Urinary bladder (tissue), 4 donors: ENCODE results near the gene MPL. TPM values are rescaled to one million over a fixed set of nuclear protein-coding genes. Genes with fewer than 3 reads are reported as not detected.
A peak's percentile ranks its signal among the peaks of the same experiment; 100 is the strongest.
"Not testable (repeated sequence)": the region's sequence is repeated elsewhere in the genome, so short reads cannot be mapped to it uniquely, and the experiment has no call there.

ENCODE experiments used
- DNase-seq: peaks from one replicate; pipeline ENCODE4 v3.0.0-alpha.2; 2015; ENCODE audit errors: extremely low spot score
- H3K27ac ChIP-seq: one replicate; pipeline ENCODE4 v1.5.1; 2013; ENCODE audit warnings: low read depth, mild to moderate bottlenecking, moderate library complexity
- H3K36me3 ChIP-seq: one replicate; pipeline ENCODE4 v1.6.1; 2013; ENCODE audit warnings: mild to moderate bottlenecking, moderate library complexity; ENCODE audit not compliant: insufficient read depth
- H3K4me1 ChIP-seq: one replicate; pipeline ENCODE4 v1.6.1; 2013; ENCODE audit warnings: mild to moderate bottlenecking, moderate library complexity; ENCODE audit not compliant: insufficient read depth
- H3K4me3 ChIP-seq: one replicate; pipeline ENCODE4 v1.5.1; 2013; ENCODE audit warnings: low read depth, low read length
- WGBS: extraction: QIAGEN DNeasy Blood & Tissue Kit; methylation state at CpG from one replicate; pipeline ENCODE4 v1.1.7; 2013; 5-methylcytosine and 5-hydroxymethylcytosine counted together
- polyA plus RNA-seq: library from polyadenylated mRNA; stranded (reverse); fragments of 200-250 nt; gene quantifications from one replicate; pipeline ENCODE4 v1.2.3, GENCODE V29; 2013
- total RNA-seq: library from RNA; depleted of rRNA; stranded (reverse); fragments of >200 nt; gene quantifications from one replicate; pipeline ENCODE4 v1.2.3, GENCODE V29; 2014
- donor health status: healthy with polysubstance abuse.
- donor health status: healthy.

The MPL gene
- total and polyA plus RNA-seq, 2 donors, result 0.33 TPM; not detected in 1

GRCh38 chr1:43360616-43361015 lies 23.0 kb downstream of the MPL start:
- no peaks in the 10 kb centered on the region for H3K4me1 ChIP-seq
- WGBS, result 71% methylated on average over 4 of the region's 4 CpGs
- no peak for DNase-seq
- no peak overlapping the region for H3K4me3 ChIP-seq
- H3K36me3 ChIP-seq, result peaks cover 2% of the 10 kb centered on the region
- H3K27ac ChIP-seq, result no peak overlapping the region

- DNase-seq, result no peak
Measured at GRCh38 chr1:43363283-43363934, 25.8 kb downstream of the MPL start.

GRCh38 chr1:43363935-43364525 lies 26.4 kb downstream of the MPL start:
- no peaks in the 10 kb centered on the region for H3K4me1 ChIP-seq
- peaks cover 2% of the 10 kb centered on the region for H3K36me3 ChIP-seq
- WGBS, result 78% methylated on average over 5 of the region's 5 CpGs
- DNase-seq, result no peak
- H3K4me3 ChIP-seq, result no peak overlapping the region
- H3K27ac ChIP-seq, result no peak overlapping the region

More at GRCh38 chr1:43363283-43363934, 25.8 kb downstream of the MPL start:
- Histone ChIP-seq H3K4me3 (no peak overlapping the region), H3K4me1 (no peaks in the 10 kb centered on the region), H3K36me3 (peaks cover 2% of the 10 kb centered on the region), H3K27ac (no peak overlapping the region)
- 77% methylated on average over 9 of the region's 9 CpGs for WGBS

DNA sequence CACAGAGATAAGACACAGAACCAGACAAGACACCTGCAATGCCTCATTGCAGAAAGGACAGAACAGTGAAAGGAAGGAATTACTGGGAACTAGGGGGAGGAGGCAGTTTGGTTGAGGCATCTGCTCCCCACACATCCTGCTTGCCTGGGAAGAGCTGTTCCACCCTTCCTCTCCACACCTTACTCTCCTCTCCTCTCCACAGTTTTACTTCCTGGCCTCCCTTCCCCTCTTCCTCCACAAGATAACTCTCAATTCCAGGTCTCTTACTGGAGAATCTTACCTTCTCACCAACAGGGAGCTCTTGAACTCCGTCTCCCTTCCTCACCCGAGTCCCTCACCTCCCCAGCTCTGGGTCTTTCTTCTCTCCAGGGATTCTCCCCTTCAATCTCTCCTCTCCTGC lies 28.1 kb downstream of the MPL start:
- no peak for DNase-seq
- H3K4me1 ChIP-seq, result no peaks in the 10 kb centered on the region
- 82% methylated on average over 2 of the region's 2 CpGs for WGBS
- no peak overlapping the region for H3K27ac ChIP-seq
- peaks cover 2% of the 10 kb centered on the region for H3K36me3 ChIP-seq
- H3K4me3 ChIP-seq, result no peak overlapping the region

GRCh38 chr1:43366179-43366578 lies 28.6 kb downstream of the MPL start:
- 48% methylated on average over 11 of the region's 11 CpGs for WGBS
- peak overlapping the region; percentile 94 for H3K27ac ChIP-seq

GRCh38 chr1:43366601-43367025 lies 29.0 kb downstream of the MPL start:
- Histone ChIP-seq H3K4me1 (no peaks in the 10 kb centered on the region), H3K4me3 (peak overlapping the region; percentile 87), H3K27ac (peak overlapping the region; percentile 94), H3K36me3 (peaks cover 2% of the 10 kb centered on the region)
- DNase-seq, result no peak
- WGBS, result 23% methylated on average over 5 of the region's 5 CpGs

More at GRCh38 chr1:43366179-43366578, 28.6 kb downstream of the MPL start:
- no peak for DNase-seq
- Histone ChIP-seq H3K36me3 (peaks cover 2% of the 10 kb centered on the region), H3K4me1 (no peaks in the 10 kb centered on the region), H3K4me3 (peak overlapping the region; percentile 87)

DNA sequence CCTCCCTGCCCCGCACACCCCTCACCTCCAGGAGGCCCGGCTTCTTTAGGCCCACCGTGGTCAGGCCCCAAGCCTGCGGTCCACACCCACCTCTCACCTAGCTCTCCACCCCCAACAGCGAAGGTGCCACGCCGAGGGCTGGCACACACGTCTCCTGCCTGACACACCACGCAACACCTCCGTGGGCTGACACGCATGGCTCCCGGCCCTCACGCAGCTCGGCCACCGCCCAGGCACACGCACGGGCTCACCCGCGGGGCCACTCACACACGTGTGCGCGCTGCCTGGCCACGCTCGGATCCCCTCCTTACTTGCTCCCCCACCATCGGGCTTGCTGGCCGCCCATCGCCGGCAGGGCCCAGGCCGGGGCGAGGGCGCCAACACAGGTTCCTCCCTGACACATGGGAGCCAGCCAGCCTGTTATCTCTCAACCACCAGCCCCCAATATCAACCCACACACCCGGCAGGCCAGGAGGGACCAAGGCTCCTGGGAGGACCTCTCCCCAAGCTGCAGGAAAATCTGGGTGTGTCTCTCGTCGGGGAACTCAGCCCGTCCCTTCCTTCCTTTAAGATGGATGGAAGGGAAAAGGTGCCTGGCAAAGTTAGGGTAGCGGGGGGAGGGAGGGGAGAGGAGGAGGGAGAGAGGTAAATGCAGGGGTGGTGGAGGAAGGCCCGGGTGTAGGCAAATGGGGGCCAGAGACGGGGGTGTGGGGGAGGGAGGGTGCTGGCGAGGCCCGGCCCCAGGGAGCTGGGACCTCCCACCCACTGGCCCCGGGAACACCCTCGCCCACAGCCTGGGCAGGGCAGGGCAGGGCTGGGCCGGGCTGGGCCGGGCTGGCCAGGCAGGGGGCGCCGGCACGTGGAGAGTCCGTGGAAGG lies 29.6 kb downstream of the MPL start:
- DNase-seq, result no peak
- WGBS, result 3% methylated on average over 48 of the region's 48 CpGs
- H3K27ac ChIP-seq, result peak overlapping the region; percentile 94
- peaks cover 2% of the 10 kb centered on the region for H3K36me3 ChIP-seq
- no peaks in the 10 kb centered on the region for H3K4me1 ChIP-seq
- H3K4me3 ChIP-seq, result peak overlapping the region; percentile 87

DNA sequence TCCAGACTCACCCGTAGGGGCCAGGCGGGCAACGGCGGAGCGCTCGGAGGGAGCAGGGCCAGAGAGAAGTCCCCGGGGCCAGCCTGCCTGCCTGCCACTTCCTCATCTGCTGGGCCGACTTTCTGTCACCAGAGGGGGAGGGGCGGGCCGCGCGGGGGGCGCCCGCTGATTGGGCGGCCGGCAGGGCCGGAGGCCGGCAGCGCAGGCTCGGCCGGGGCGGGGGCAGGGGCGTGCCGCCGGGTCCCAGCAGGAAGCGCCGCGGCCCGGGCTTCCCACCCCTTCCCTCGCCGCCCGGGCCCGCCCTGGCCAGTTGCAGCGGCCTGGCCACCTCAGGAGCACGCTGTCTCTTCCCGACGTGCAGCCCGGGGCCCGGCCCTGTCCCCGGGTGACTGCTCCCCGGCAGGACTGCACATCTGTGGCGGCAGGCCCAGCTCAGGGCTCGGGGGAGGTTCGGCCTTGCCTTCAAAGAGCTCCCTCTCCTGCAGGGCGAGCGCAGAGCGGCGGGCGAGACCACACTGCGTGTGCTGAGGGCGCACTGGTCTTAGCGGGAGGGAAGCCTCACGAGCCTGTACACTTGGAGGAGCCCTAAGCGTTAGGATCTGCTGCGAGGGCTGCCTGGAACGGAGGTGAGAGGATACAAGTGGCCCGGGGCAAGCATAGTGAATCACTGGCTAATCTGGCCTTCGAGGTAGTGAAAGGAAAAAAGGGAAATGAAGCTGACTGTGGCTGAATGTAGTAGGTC lies 30.5 kb downstream of the MPL start, which contains the start of gene ELOVL1:
Gene ELOVL1 (minus strand): TSS at position 108 of the 742 bp plus-strand sequence. CDS start 2,402 bp downstream, outside the sequence.
- under 1% methylated on average over 58 of the region's 58 CpGs for WGBS
- peak within 1 kb of the TSS; percentile 95 for H3K27ac ChIP-seq
- no peak for DNase-seq
- peaks cover 2% of the 10 kb centered on the region for H3K36me3 ChIP-seq
- peak within 1 kb of the TSS; percentile 87 for H3K4me3 ChIP-seq
- no peaks in the 10 kb centered on the region for H3K4me1 ChIP-seq

DNA sequence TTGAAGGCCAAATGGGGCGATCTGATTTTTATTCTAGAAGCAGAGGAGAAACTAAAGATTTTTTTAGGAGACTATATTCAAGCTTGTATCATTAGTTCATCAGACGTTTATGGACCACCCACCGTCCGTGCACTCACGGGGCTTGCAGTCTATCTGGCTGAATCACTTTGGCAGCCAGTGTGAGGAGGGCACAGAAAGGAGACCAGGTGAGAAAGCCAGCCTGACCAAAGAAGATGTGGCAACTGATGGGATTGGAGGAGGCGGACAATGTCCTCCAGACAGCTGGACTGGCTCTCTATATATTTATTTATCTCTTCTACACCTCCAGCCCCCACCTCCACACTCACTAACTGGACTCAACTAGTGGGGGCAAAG lies 31.0 kb downstream of the MPL start:
- H3K36me3 ChIP-seq, result peaks cover 2% of the 10 kb centered on the region
- H3K4me3 ChIP-seq, result peak overlapping the region; percentile 87
- 17% methylated on average over 6 of the region's 6 CpGs for WGBS
- no peak overlapping the region for H3K27ac ChIP-seq
- no peaks in the 10 kb centered on the region for H3K4me1 ChIP-seq
- no peak for DNase-seq

- H3K4me3 ChIP-seq, H3K4me1 ChIP-seq, DNase-seq, H3K27ac ChIP-seq, H3K36me3 ChIP-seq: not testable (repeated sequence)
- over 99% methylated on average over 6 of the region's 6 CpGs for WGBS
Measured at GRCh38 chr1:43369779-43370178, 32.2 kb downstream of the MPL start.

DNA sequence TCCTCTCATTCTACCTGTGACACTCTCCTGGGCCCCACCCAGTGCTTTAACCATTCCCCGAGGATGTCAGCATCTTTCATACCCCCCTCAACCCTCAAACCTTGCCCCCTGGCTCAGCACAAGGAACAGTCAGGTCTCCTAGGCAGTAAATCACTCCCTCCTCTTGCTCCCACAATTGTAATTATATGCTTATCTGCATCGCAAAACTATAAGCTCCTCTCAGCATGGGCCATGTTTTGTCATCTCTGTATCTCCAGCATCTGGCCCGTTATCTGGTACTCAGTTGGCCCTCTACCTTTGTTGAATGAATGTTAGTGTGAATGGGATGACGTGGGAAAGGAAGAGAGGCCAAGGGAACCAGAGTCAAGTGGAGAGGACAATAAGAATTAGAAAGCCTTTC lies 32.9 kb downstream of the MPL start:
- DNase-seq, result no peak
- 67% methylated on average over 4 of the region's 4 CpGs for WGBS
- H3K4me3 ChIP-seq, result no peak overlapping the region
- H3K36me3 ChIP-seq, result no peaks in the 10 kb centered on the region
- H3K27ac ChIP-seq, result no peak overlapping the region
- H3K4me1 ChIP-seq, result no peaks in the 10 kb centered on the region

GRCh38 chr1:43372172-43372571 lies 34.6 kb downstream of the MPL start:
- DNase-seq, result no peak
- no peak overlapping the region for H3K4me3 ChIP-seq
- WGBS, result 98% methylated on average over 5 of the region's 5 CpGs
- no peak overlapping the region for H3K27ac ChIP-seq
- no peaks in the 10 kb centered on the region for H3K36me3 ChIP-seq
- no peaks in the 10 kb centered on the region for H3K4me1 ChIP-seq
